H9 (cell line): ENCODE data around the gene GTF2H4. TPM values are rescaled to one million over a fixed set of nuclear protein-coding genes. Genes with fewer than 3 reads are reported as not detected.

Source experiments
- DNase-seq: peaks from one replicate; pipeline ENCODE4 v3.0.0-alpha.2; 2017
- H2AFZ ChIP-seq: one replicate; pipeline ENCODE4 v1.6.1; 2013; ENCODE audit warnings: mild to moderate bottlenecking, low read length, control low read depth, moderate library complexity
- H2AK5ac ChIP-seq: 2 replicates; pipeline ENCODE4 v1.6.1; 2013; ENCODE audit warnings: low read length, control low read depth, mixed read lengths; ENCODE audit not compliant: insufficient read length
- H2BK120ac ChIP-seq: one replicate; pipeline ENCODE4 v1.6.1; 2013; ENCODE audit warnings: low read depth, mild to moderate bottlenecking, low read length, control low read depth, inconsistent platforms; ENCODE audit not compliant: poor library complexity, severe bottlenecking
- H2BK12ac ChIP-seq: 2 replicates; pipeline ENCODE4 v1.6.1; 2013; ENCODE audit warnings: low read length, control low read depth, mixed read lengths, low read depth; ENCODE audit not compliant: insufficient read length
- H2BK15ac ChIP-seq: 2 replicates; pipeline ENCODE4 v1.6.1; 2013; ENCODE audit warnings: low read depth, low read length, control low read depth
- H2BK20ac ChIP-seq: one replicate; pipeline ENCODE4 v1.6.1; 2013; ENCODE audit warnings: low read depth, mild to moderate bottlenecking, low read length, control low read depth, inconsistent platforms; ENCODE audit not compliant: poor library complexity, severe bottlenecking
- H2BK5ac ChIP-seq: 2 replicates; pipeline ENCODE4 v1.6.1; 2013; ENCODE audit warnings: low read length, control low read depth, mixed read lengths; ENCODE audit not compliant: insufficient read length
- H3K14ac ChIP-seq: 2 replicates; pipeline ENCODE4 v1.6.1; 2013; ENCODE audit warnings: low read length, control low read depth; ENCODE audit not compliant: insufficient read depth
- H3K18ac ChIP-seq: 2 replicates; pipeline ENCODE4 v1.6.1; 2013; ENCODE audit warnings: low read depth, mild to moderate bottlenecking, mixed read lengths, low read length, control low read depth; ENCODE audit not compliant: insufficient read length
- H3K23ac ChIP-seq: 2 replicates; pipeline ENCODE4 v1.6.1; 2013; ENCODE audit warnings: low read length, control low read depth, mixed read lengths, low read depth; ENCODE audit not compliant: insufficient read length
- H3K23me2 ChIP-seq: 2 replicates; pipeline ENCODE4 v1.6.1; 2013; ENCODE audit warnings: low read depth, mild to moderate bottlenecking, mixed read lengths, low read length, control low read depth; ENCODE audit not compliant: insufficient read length, poor library complexity, severe bottlenecking
- H3K27ac ChIP-seq: 2 replicates; pipeline ENCODE4 v1.5.1; 2013; ENCODE audit warnings: low read length, control low read depth, mixed read lengths, low read depth; ENCODE audit not compliant: insufficient read length
- H3K27me3 ChIP-seq: 2 replicates; pipeline ENCODE4 v1.6.1; 2013; ENCODE audit warnings: low read length, control low read depth, inconsistent platforms; ENCODE audit not compliant: insufficient read depth
- H3K4ac ChIP-seq: 2 replicates; pipeline ENCODE4 v1.6.1; 2013; ENCODE audit warnings: low read depth, mild to moderate bottlenecking, control low read depth, inconsistent platforms, low read length, moderate library complexity
- H3K4me1 ChIP-seq: 2 replicates; pipeline ENCODE4 v1.6.1; 2013; ENCODE audit warnings: low read length, control low read depth, inconsistent platforms; ENCODE audit not compliant: insufficient read depth
- H3K4me2 ChIP-seq: 2 replicates; pipeline ENCODE4 v1.6.1; 2013; ENCODE audit warnings: low read length, control low read depth, mixed read lengths; ENCODE audit not compliant: insufficient read length, insufficient read depth
- H3K56ac ChIP-seq: 2 replicates; pipeline ENCODE4 v1.6.1; 2013; ENCODE audit warnings: low read depth, mild to moderate bottlenecking, mixed read lengths, low read length, control low read depth; ENCODE audit not compliant: insufficient read length
- H3K79me1 ChIP-seq: 2 replicates; pipeline ENCODE4 v1.6.1; 2013; ENCODE audit warnings: low read depth, mild to moderate bottlenecking, moderate library complexity, low read length, control low read depth, inconsistent platforms; ENCODE audit not compliant: insufficient read depth, poor library complexity, severe bottlenecking
- H3K79me2 ChIP-seq: 2 replicates; pipeline ENCODE4 v1.6.1; 2013; ENCODE audit warnings: low read length, control low read depth, inconsistent platforms; ENCODE audit not compliant: insufficient read depth
- H3K9ac ChIP-seq: 2 replicates; pipeline ENCODE4 v1.6.1; 2013; ENCODE audit warnings: low read length, control low read depth, mixed read lengths; ENCODE audit not compliant: insufficient read length; ENCODE audit errors: extremely low read depth
- H3K9me3 ChIP-seq: one replicate; pipeline ENCODE4 v1.6.1; 2013; ENCODE audit warnings: low read depth, low read length, inconsistent platforms; ENCODE audit not compliant: control insufficient read depth
- H3T11ph ChIP-seq: one replicate; pipeline ENCODE4 v1.6.1; 2013; ENCODE audit warnings: mild to moderate bottlenecking, low read length, control low read depth, inconsistent platforms
- H4K20me1 ChIP-seq: one replicate; pipeline ENCODE4 v1.6.1; 2013; ENCODE audit not compliant: control insufficient read depth, insufficient read length, insufficient read depth
- H4K5ac ChIP-seq: 2 replicates; pipeline ENCODE4 v1.6.1; 2013; ENCODE audit warnings: low read depth, mild to moderate bottlenecking, mixed read lengths, low read length, control low read depth; ENCODE audit not compliant: insufficient read length
- H4K8ac ChIP-seq: replicated peaks from 2 replicates; pipeline ENCODE4 v1.6.1; 2013; ENCODE audit warnings: low read length, control low read depth, mixed read lengths, low read depth; ENCODE audit not compliant: insufficient read length
- H4K91ac ChIP-seq: 2 replicates; pipeline ENCODE4 v1.6.1; 2013; ENCODE audit warnings: low read depth, mild to moderate bottlenecking, moderate library complexity, mixed read lengths, low read length, control low read depth; ENCODE audit not compliant: insufficient read length
- H3K27ac Mint-ChIP-seq, 3 experiments: 2 replicates in 2 of 3; 3 replicates in 1 of 3; pipeline ENCODE4 v1.8.0; 2020 to 2021; ENCODE audit warnings: mixed read lengths in 3 of 3, mild to moderate bottlenecking in 1 of 3, moderate library complexity in 1 of 3
- H3K27me3 Mint-ChIP-seq: 2 replicates; pipeline ENCODE4 v1.8.0; 2021; ENCODE audit warnings: low read depth, mild to moderate bottlenecking, moderate library complexity, mixed read lengths
- H3K36me3 Mint-ChIP-seq, 3 experiments: 2 replicates in 2 of 3; 3 replicates in 1 of 3; pipeline ENCODE4 v1.8.0; 2020 to 2021; ENCODE audit warnings: low read depth in 3 of 3, mixed read lengths in 3 of 3; ENCODE audit not compliant: insufficient read depth in 1 of 3
- H3K4me1 Mint-ChIP-seq, 2 experiments: 2 replicates each; pipeline ENCODE4 v1.8.0; 2020; ENCODE audit warnings: mixed read lengths in 2 of 2
- H3K4me3 Mint-ChIP-seq, 2 experiments: 2 replicates in 1 of 2; 3 replicates in 1 of 2; pipeline ENCODE4 v1.8.0; 2020 to 2021; ENCODE audit warnings: mild to moderate bottlenecking in 2 of 2, mixed read lengths in 2 of 2, moderate library complexity in 1 of 2
- H3K9me3 Mint-ChIP-seq, 2 experiments: 2 replicates in 1 of 2; 3 replicates in 1 of 2; pipeline ENCODE4 v1.8.0; 2020; ENCODE audit warnings: mild to moderate bottlenecking in 2 of 2, mixed read lengths in 2 of 2, moderate library complexity in 1 of 2
- WGBS: extraction: QIAGEN DNeasy Blood & Tissue Kit; methylation state at CpG from one replicate; pipeline ENCODE4 v1.1.7; 2013; ENCODE audit warnings: missing lambda C conversion rate, low lambda C conversion rate, mixed read lengths; ENCODE audit not compliant: insufficient read length; ENCODE audit errors: extremely low coverage; 5-methylcytosine and 5-hydroxymethylcytosine counted together
- total RNA-seq: library from RNA; stranded (reverse); gene quantifications from 2 replicates; pipeline ENCODE4 v1.2.1, GENCODE V29; 2021
- TF ChIP-seq, protein P1 (sequence below): fragments of 200-600 bp; sonication (generic); conservative IDR thresholded peaks from 3 replicates; pipeline ENCODE4 v1.8.0; 2021; ENCODE audit warnings: antibody characterized with exemption, mild to moderate bottlenecking

Gene GTF2H4
- total RNA-seq, 1 experiment from 2014 or later, result 60.8 TPM

DNA sequence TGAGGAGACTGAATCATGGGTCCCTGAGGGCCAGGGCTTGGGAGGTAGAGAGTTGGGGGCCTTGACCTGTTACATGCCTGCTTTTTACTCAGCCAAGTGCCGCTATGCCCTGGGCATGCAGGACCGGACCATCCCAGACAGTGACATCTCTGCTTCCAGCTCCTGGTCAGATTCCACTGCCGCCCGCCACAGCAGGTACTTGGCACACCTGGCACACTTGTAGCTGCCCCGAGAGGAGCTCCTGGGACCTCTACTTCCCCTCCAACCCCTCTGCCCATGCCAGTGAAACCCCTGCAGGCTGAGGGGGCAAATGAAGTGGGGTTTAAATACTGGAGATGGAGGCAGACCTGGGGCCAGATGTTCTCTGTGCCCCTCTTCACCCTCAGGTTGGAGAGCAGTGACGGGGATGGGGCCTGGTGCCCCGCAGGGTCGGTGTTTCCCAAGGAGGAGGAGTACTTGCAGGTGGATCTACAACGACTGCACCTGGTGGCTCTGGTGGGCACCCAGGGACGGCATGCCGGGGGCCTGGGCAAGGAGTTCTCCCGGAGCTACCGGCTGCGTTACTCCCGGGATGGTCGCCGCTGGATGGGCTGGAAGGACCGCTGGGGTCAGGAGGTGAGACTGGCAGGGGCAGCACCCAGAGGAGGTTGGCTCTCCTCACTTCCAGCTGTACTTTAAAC, 19.1 kb upstream of the GTF2H4 start:
- H2BK120ac ChIP-seq, result no peak overlapping the region
- H3K14ac ChIP-seq, result no peak overlapping the region
- H3K36me3 Mint-ChIP-seq, result peaks cover 26 to 64% (median 60%) of the 10 kb centered on the region in 3 experiments; a peak in 6 of 7 replicates
- no peak overlapping the region for H3K27ac ChIP-seq
- H3K79me2 ChIP-seq, result peaks cover 16% of the 10 kb centered on the region; the same call in 1 of the 2 replicates
- no peak overlapping the region for H3K4me2 ChIP-seq
- TF ChIP-seq, protein P1, sequence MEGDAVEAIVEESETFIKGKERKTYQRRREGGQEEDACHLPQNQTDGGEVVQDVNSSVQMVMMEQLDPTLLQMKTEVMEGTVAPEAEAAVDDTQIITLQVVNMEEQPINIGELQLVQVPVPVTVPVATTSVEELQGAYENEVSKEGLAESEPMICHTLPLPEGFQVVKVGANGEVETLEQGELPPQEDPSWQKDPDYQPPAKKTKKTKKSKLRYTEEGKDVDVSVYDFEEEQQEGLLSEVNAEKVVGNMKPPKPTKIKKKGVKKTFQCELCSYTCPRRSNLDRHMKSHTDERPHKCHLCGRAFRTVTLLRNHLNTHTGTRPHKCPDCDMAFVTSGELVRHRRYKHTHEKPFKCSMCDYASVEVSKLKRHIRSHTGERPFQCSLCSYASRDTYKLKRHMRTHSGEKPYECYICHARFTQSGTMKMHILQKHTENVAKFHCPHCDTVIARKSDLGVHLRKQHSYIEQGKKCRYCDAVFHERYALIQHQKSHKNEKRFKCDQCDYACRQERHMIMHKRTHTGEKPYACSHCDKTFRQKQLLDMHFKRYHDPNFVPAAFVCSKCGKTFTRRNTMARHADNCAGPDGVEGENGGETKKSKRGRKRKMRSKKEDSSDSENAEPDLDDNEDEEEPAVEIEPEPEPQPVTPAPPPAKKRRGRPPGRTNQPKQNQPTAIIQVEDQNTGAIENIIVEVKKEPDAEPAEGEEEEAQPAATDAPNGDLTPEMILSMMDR, result no peak
- no peak overlapping the region for H2AFZ ChIP-seq
- H3K4me3 Mint-ChIP-seq, result 0 out of 5 replicates have a peak overlapping the region, but pooled peaks of 1 of the 2 experiments have one; percentile 27
- H4K91ac ChIP-seq, result no peak overlapping the region
- H3K4ac ChIP-seq, result no peak overlapping the region
- H3K18ac ChIP-seq, result no peak overlapping the region
- peak; percentile 16 for DNase-seq
- peaks cover 4% of the 10 kb centered on the region; the same call in 1 of the 2 replicates for H3K4me1 ChIP-seq
- peaks cover 9% of the 10 kb centered on the region for H3K23me2 ChIP-seq
- no peak overlapping the region for H2BK5ac ChIP-seq
- H2BK20ac ChIP-seq, result no peak overlapping the region
- no peak overlapping the region for H4K8ac ChIP-seq
- no peak overlapping the region for H4K5ac ChIP-seq
- no peak overlapping the region for H3K23ac ChIP-seq
- peak overlapping the region in 1 of 3 experiments; percentile 81; a peak in 1 of 7 replicates for H3K27ac Mint-ChIP-seq
- no peak overlapping the region for H3T11ph ChIP-seq
- H3K9ac ChIP-seq, result no peak overlapping the region
- no peak overlapping the region for H2BK12ac ChIP-seq
- H3K27me3 Mint-ChIP-seq, result no peaks in the 10 kb centered on the region; the same call in 1 of the 2 replicates
- no peak overlapping the region for H3K56ac ChIP-seq
- peaks cover 7% of the 10 kb centered on the region for H3K79me1 ChIP-seq
- no peaks in the 10 kb centered on the region for H4K20me1 ChIP-seq
- H3K27me3 ChIP-seq, result no peaks in the 10 kb centered on the region
- H3K9me3 Mint-ChIP-seq, result no peaks in the 10 kb centered on the region
- WGBS, result no CpG with 5 or more reads among the region's 18 CpGs
- H2BK15ac ChIP-seq, result no peak overlapping the region
- H3K9me3 ChIP-seq, result no peaks in the 10 kb centered on the region
- H2AK5ac ChIP-seq, result no peak overlapping the region
- peaks cover 51 to 55% of the 10 kb centered on the region in 2 experiments for H3K4me1 Mint-ChIP-seq
